Pancreas (tissue), 10 donors: ENCODE data around the gene TSPEAR. TPM values are rescaled to one million over a fixed set of nuclear protein-coding genes. Genes with fewer than 3 reads are reported as not detected.

Experiments
- ATAC-seq, 4 donors: fragments of 200-7000 bp; cut with Tn5 transposase; one replicate each; pipeline versions ENCODE4 v1.8.0 to v1.9.1; 2020; ENCODE audit warnings: mild to moderate bottlenecking in 4 of 4, moderate library complexity in 4 of 4
- DNase-seq, 6 donors: peaks; one replicate each; pipeline ENCODE4 v3.0.0-alpha.2; 2020
- FAIRE-seq: peaks from 2 replicates; lab custom pipeline; 2012; peaks lifted over from hg19 to GRCh38; lab: Jason Lieb, UNC
- H3K27ac ChIP-seq, 4 donors: fragments of 200-600 bp; sonication (generic); 1 replicate in 3 of 4; 2 replicates in 1 of 4; pipeline versions ENCODE4 v1.5.0 to v1.8.0; 2020
- H3K27me3 ChIP-seq, 4 donors: fragments of 200-600 bp; one replicate each; pipeline ENCODE4 v1.8.0; 2021
- H3K36me3 ChIP-seq, 3 donors: fragments of 200-600 bp; sonication (generic) in 1 of 3; one replicate each; pipeline versions ENCODE4 v1.5.0 to v1.8.0; 2020 to 2021
- H3K4me1 ChIP-seq, 3 donors: fragments of 200-600 bp; one replicate each; pipeline ENCODE4 v1.8.0; 2021
- H3K4me3 ChIP-seq, 4 donors: fragments of 200-600 bp; sonication (generic) in 2 of 4; one replicate each; pipeline versions ENCODE4 v1.5.0 to v1.8.0; 2020 to 2021
- H3K9me3 ChIP-seq, 4 donors: fragments of 200-600 bp; one replicate each; pipeline ENCODE4 v1.8.0; 2021
- CTCF ChIP-seq, 4 donors: fragments of 200-600 bp; sonication (generic) in 3 of 4; IDR thresholded peaks; one replicate each; pipeline versions ENCODE4 v1.5.0 to v1.8.0; 2021; ENCODE audit warnings: antibody characterized with exemption in 4 of 4
- WGBS, 2 donors: extraction: QIAGEN DNeasy Blood & Tissue Kit; methylation state at CpG; one replicate each; pipeline ENCODE4 v1.1.7; 2013; 5-methylcytosine and 5-hydroxymethylcytosine counted together
- intact Hi-C, 3 donors: fragments of 100-400 bp; cut with DNase I; formaldehyde crosslinking; loops; one replicate each; pipeline versions ENCODE4 v1.11.1 to v1.14.2; 2022
- polyA plus RNA-seq, 2 donors: library from polyadenylated mRNA; stranded (reverse); fragments of 200-250 nt; gene quantifications; one replicate each; pipeline ENCODE4 v1.2.3, GENCODE V29; 2013
- total RNA-seq, 6 donors: library from RNA; stranded (reverse); fragmentation: NEBNext Ultra II Directional in 4 of 6; extraction: Animal tissue kit (Norgen Biotek cat#: 25700) in 4 of 6; gene quantifications; one replicate each; pipeline versions ENCODE4 v1.2.1 to v1.2.4, GENCODE V29; 2021 to 2023
- donor health status: healthy with polysubstance abuse.
- donor health status: DM: no; HTN: no; CAD: no; lungs with moderate emphysema.
- donor health status: DM: no; HTN: no; CAD: no.
- donor health status: control.
- donor health status: control.
- donor health status: Bipolar disorder and iron deficiency.
- donor health status: DM: yes; HTN: yes; CAD: no.
- donor health status: DM: no; HTN: no; CAD: no.
- donor health status: DM: no; HTN: no; CAD: no.
- donor health status: DM: yes; HTN: yes; CAD: no.

The TSPEAR gene
- total and polyA plus RNA-seq, 8 donors, result 0.05 to 1.4 (median 0.25) TPM; not detected in 1

GRCh38 chr21:44514218-44514520 lies 197.2 kb downstream of the TSPEAR start:
- intact Hi-C loops, result loop anchor here in 2 of 3 donors (5.0 to 10.0 kb wide), 2 partner anchors 281 to 283 kb away; no protein-coding TSS in a partner anchor
- Histone ChIP-seq H3K4me1 (peaks cover 0 to 9% (median 5%) of the 10 kb centered on the region in 3 donors), H3K4me3 (no peak overlapping the region), H3K9me3 (no peaks in the 10 kb centered on the region), H3K27me3 (no peaks in the 10 kb centered on the region), H3K27ac (no peak overlapping the region), H3K36me3 (no peaks in the 10 kb centered on the region)
- WGBS, 2 donors, result 69 to 87% methylated on average over 7 of the region's 7 CpGs
- TF ChIP-seq CTCF (IDR thresholded peaks at IDR 0.05), result no peak
- FAIRE-seq (no peak), DNase-seq (peak in 1 of 6 donors; percentile 36), ATAC-seq (no peak)

GRCh38 chr21:44513389-44514217 lies 197.8 kb downstream of the TSPEAR start:
- no peaks in the 10 kb centered on the region for H3K9me3 ChIP-seq
- H3K4me1 ChIP-seq, result peaks cover 0 to 9% (median 5%) of the 10 kb centered on the region in 3 donors
- H3K4me3 ChIP-seq, result no peak overlapping the region
- peak in 2 of 6 donors; percentile 62 to 71 for DNase-seq
- no peaks in the 10 kb centered on the region for H3K27me3 ChIP-seq
- ATAC-seq, result no peak
- intact Hi-C loops, result loop anchor here in 2 of 3 donors (5.0 to 10.0 kb wide), 2 partner anchors 281 to 284 kb away; no protein-coding TSS in a partner anchor
- 61 to 65% methylated on average over 15 of the region's 15 CpGs for WGBS, 2 donors
- no peaks in the 10 kb centered on the region for H3K36me3 ChIP-seq
- no peak overlapping the region for H3K27ac ChIP-seq
- FAIRE-seq, result no peak
- TF ChIP-seq CTCF (IDR thresholded peaks at IDR 0.05), result no peak

GRCh38 chr21:44512496-44513388 lies 198.6 kb downstream of the TSPEAR start:
- H3K36me3 ChIP-seq, result no peaks in the 10 kb centered on the region
- 68 to 75% methylated on average over 21 of the region's 21 CpGs for WGBS, 2 donors
- FAIRE-seq (no peak), DNase-seq (peak in 2 of 6 donors; percentile 42 to 59), ATAC-seq (no peak)
- H3K4me1 ChIP-seq, result peaks cover 0 to 9% (median 5%) of the 10 kb centered on the region in 3 donors
- H3K27ac ChIP-seq, result no peak overlapping the region
- no peaks in the 10 kb centered on the region for H3K27me3 ChIP-seq
- no peak for TF ChIP-seq CTCF (IDR thresholded peaks at IDR 0.05)
- intact Hi-C loops, result loop anchor here in 2 of 3 donors (5.0 to 10.0 kb wide), 2 partner anchors 282 to 285 kb away; no protein-coding TSS in a partner anchor
- no peaks in the 10 kb centered on the region for H3K9me3 ChIP-seq
- H3K4me3 ChIP-seq, result no peak overlapping the region

- Histone ChIP-seq H3K36me3 (no peaks in the 10 kb centered on the region), H3K27me3 (no peaks in the 10 kb centered on the region), H3K4me3 (no peak overlapping the region), H3K9me3 (no peaks in the 10 kb centered on the region), H3K27ac (no peak overlapping the region), H3K4me1 (peaks cover 0 to 9% (median 5%) of the 10 kb centered on the region in 3 donors)
- no peak for FAIRE-seq
- intact Hi-C loops, result loop anchor here in 2 of 3 donors (5.0 to 10.0 kb wide), 2 partner anchors 283 to 285 kb away; no protein-coding TSS in a partner anchor
- TF ChIP-seq CTCF (IDR thresholded peaks at IDR 0.05), result no peak
- 68 to 74% methylated on average over 8 of the region's 8 CpGs for WGBS, 2 donors
- DNase-seq, result peak in 2 of 6 donors; percentile 33 to 49
- no peak for ATAC-seq
Observed at GRCh38 chr21:44511938-44512275, 199.5 kb downstream of the TSPEAR start.
